GM18498 (cell line): Measurements from ENCODE around the gene NOD1.
"Not testable (repeated sequence)": the region's sequence is repeated elsewhere in the genome, so short reads cannot be mapped to it uniquely, and the experiment has no call there.

Experiments used
- ATAC-seq: cut with Tn5 transposase; IDR thresholded peaks from one replicate; pipeline ENCODE4 v1.9.1; 2021; ENCODE audit warnings: mild to moderate bottlenecking, moderate library complexity; ENCODE audit not compliant: unreplicated experiment

NOD1 gene

GRCh38 chr7:30478349-30479201 lies at the start of gene NOD1:
NOD1 (minus strand) TSS chr7:30478784; CDS start chr7:30456921, 21,863 bp downstream.
- peak; percentile 95 for ATAC-seq

- not testable (repeated sequence) for ATAC-seq
These were observed 48.7 kb upstream of the NOD1 start for GRCh38 chr7:30527297-30527696.

- no peak for ATAC-seq
These were observed 47.6 kb upstream of the NOD1 start for GRCh38 chr7:30526163-30526562.

- ATAC-seq: no peak
These were observed 46.8 kb upstream of the NOD1 start for GRCh38 chr7:30525429-30525828.

GRCh38 chr7:30524545-30524944 lies 46.0 kb upstream of the NOD1 start:
- no peak for ATAC-seq

GRCh38 chr7:30523466-30523865 lies 44.9 kb upstream of the NOD1 start:
- no peak for ATAC-seq

- no peak for ATAC-seq
These were observed 43.6 kb upstream of the NOD1 start for GRCh38 chr7:30522159-30522558.

- no peak for ATAC-seq
These were observed 42.9 kb upstream of the NOD1 start for GRCh38 chr7:30521532-30521931.

GRCh38 chr7:30519122-30519521 lies 40.5 kb upstream of the NOD1 start:
- ATAC-seq: no peak

GRCh38 chr7:30515761-30516160 lies 37.2 kb upstream of the NOD1 start:
- no peak for ATAC-seq

GRCh38 chr7:30514776-30515175 lies 36.2 kb upstream of the NOD1 start:
- no peak for ATAC-seq

GRCh38 chr7:30514177-30514576 lies 35.6 kb upstream of the NOD1 start:
- ATAC-seq: no peak

GRCh38 chr7:30513762-30514161 lies 35.2 kb upstream of the NOD1 start:
- ATAC-seq: no peak

- no peak for ATAC-seq
These were observed 33.5 kb upstream of the NOD1 start for GRCh38 chr7:30511973-30512662.

GRCh38 chr7:30511494-30511893 lies 32.9 kb upstream of the NOD1 start:
- ATAC-seq: no peak

- ATAC-seq: peak; percentile 65
These were observed 31.8 kb upstream of the NOD1 start for GRCh38 chr7:30510124-30511075.

GRCh38 chr7:30509171-30509857 lies 30.7 kb upstream of the NOD1 start:
- not testable (repeated sequence) for ATAC-seq

GRCh38 chr7:30507346-30507900 lies 28.8 kb upstream of the NOD1 start:
- not testable (repeated sequence) for ATAC-seq

GRCh38 chr7:30505174-30505697 lies 26.7 kb upstream of the NOD1 start:
- no peak for ATAC-seq
